GM12873 (cell line): ENCODE measurements around the gene GPR146.

Source experiments
- CTCF ChIP-seq: IDR thresholded peaks from 2 replicates; pipeline ENCODE4 v1.5.1; 2012; ENCODE audit warnings: low read depth, mild to moderate bottlenecking, moderate library complexity, low read length, control low read depth; ENCODE audit not compliant: insufficient read depth; ENCODE audit errors: missing control alignments

The GPR146 gene

GRCh38 chr7:1043552-1044188 lies 676 bp upstream of the GPR146 start:
- TF ChIP-seq CTCF: no peak

GRCh38 chr7:1045069-1046063 lies 1.0 kb downstream of the GPR146 start:
- no peak for TF ChIP-seq CTCF

- TF ChIP-seq CTCF: no peak
These were observed 2.7 kb downstream of the GPR146 start for GRCh38 chr7:1046722-1047679.

GRCh38 chr7:1049006-1049741 lies 4.8 kb downstream of the GPR146 start:
- TF ChIP-seq CTCF: no peak

GRCh38 chr7:1049801-1050200 lies 5.5 kb downstream of the GPR146 start:
- no peak for TF ChIP-seq CTCF

- no peak for TF ChIP-seq CTCF
These were observed 6.0 kb downstream of the GPR146 start for GRCh38 chr7:1050254-1050906.
